ENCODE measurements around the gene ZFY.

Gene ZFY

DNA sequence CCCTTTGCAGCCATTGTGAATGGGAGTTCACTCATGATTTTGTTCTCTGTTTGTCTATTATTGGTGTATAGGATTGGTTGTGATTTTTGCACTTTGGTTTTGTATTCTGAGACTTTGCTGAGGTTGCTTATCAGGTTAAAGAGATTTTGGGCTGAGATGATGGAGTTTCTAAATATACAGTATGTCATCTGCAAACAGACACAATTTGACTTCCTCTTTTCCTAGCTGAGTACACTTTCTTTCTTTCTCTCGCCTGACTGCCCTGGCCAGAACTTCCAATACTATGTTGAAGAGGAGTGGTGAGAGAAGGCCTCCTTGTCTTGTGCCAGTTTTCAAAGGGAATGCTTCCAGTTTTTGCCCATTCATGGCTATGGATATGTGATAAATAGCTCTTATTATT, 81.4 kb downstream of the ZFY start:
- no peak overlapping the region for H3K4me3 ChIP-seq (ENCODE audit: low read length)
- no peak for DNase-seq (ENCODE audit: low read depth)
- TF ChIP-seq, protein P1, sequence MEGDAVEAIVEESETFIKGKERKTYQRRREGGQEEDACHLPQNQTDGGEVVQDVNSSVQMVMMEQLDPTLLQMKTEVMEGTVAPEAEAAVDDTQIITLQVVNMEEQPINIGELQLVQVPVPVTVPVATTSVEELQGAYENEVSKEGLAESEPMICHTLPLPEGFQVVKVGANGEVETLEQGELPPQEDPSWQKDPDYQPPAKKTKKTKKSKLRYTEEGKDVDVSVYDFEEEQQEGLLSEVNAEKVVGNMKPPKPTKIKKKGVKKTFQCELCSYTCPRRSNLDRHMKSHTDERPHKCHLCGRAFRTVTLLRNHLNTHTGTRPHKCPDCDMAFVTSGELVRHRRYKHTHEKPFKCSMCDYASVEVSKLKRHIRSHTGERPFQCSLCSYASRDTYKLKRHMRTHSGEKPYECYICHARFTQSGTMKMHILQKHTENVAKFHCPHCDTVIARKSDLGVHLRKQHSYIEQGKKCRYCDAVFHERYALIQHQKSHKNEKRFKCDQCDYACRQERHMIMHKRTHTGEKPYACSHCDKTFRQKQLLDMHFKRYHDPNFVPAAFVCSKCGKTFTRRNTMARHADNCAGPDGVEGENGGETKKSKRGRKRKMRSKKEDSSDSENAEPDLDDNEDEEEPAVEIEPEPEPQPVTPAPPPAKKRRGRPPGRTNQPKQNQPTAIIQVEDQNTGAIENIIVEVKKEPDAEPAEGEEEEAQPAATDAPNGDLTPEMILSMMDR (conservative IDR thresholded peaks at IDR 0.05; ENCODE audit: low read depth, low read length) = no peak

DNA sequence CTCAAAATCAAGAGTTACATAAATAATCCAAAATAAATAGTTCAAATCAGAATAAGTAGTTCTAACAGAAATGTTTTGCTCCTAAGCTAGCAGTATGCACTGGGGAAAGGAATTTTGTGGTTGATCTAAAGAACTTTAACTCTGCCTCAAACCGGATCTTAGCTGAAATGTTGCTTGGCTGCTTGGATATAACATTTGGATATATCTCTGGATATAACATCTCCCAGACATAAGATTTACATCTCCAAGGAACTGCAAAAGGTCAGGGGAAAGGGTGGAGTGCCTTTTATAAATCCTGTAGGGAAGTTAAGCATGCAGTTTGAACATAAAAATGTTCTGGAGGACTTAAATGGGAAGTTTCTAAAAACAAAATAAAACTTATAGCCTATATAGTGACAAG, 83.4 kb downstream of the ZFY start:
- no peak for DNase-seq (ENCODE audit: low read depth)
- H3K4me3 ChIP-seq (ENCODE audit: low read length) = no peak overlapping the region
- TF ChIP-seq, protein P1 (conservative IDR thresholded peaks at IDR 0.05; ENCODE audit: low read depth, low read length) = no peak

DNA sequence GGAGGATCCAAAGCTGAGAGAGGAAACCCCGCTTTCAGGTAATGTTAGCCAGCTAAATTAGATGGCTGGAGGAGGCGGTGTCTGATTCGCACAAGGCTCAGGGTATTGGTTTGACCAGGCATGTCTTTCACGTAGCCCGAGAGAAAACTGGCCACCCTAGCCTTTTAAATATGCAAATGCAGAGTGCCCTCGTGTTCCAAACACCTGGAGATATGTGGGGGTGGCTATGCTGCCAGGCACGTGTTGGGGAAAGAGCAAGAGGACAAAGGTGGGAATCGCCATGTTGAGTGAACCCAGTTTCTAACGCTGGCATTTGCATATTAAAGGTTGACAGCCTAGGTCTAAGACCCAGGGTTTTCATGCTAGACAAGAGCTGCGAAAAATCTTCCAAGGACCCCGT, 84.4 kb downstream of the ZFY start:
- TF ChIP-seq, protein P1 (conservative IDR thresholded peaks at IDR 0.05; ENCODE audit: low read depth, low read length) = no peak
- DNase-seq (ENCODE audit: low read depth) = no peak
- H3K4me3 ChIP-seq (ENCODE audit: low read length) = no peak overlapping the region

DNA sequence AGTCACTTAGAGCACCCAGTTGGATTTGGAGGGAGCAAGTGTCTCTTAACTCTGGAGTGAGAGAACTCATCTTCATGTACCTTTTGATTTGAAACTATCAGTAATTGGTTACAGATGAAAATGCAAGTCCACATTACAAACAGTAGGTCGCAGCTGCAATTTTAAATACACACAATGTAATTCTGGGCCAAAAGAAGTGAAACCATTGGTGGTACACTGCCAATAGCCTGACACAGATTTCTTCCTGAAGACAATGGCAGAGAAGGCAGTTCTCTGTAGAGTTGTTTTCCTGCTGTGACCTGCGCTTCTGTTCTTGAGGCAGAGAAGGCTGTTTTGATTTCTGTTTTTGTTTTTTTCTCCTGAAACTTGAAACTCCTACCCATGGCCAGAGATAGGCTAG, 86.0 kb downstream of the ZFY start:
- DNase-seq (ENCODE audit: low read depth) = no peak
- no peak overlapping the region for H3K4me3 ChIP-seq (ENCODE audit: low read length)
- TF ChIP-seq, protein P1 (conservative IDR thresholded peaks at IDR 0.05; ENCODE audit: low read depth, low read length) = no peak

DNA sequence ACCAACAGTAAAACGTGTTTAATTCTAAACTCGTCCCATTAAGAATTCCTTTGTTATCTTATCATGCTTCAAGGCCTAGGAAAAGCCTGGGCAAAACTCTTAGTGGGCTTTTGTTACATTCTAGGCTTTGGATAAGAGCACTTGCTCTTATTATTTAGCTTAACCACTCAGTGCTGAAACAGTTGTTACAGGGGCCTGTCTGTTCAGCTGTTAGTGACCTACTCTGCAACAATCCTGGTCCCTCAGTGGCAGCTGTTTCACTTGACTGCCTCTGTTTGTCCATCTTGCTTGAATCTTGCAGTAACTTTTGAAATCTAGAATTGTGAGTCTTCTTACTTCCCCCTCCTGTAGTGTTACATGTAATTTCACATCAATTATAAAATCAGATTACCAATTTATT, 88.4 kb downstream of the ZFY start:
- DNase-seq (ENCODE audit: low read depth) = no peak

DNA sequence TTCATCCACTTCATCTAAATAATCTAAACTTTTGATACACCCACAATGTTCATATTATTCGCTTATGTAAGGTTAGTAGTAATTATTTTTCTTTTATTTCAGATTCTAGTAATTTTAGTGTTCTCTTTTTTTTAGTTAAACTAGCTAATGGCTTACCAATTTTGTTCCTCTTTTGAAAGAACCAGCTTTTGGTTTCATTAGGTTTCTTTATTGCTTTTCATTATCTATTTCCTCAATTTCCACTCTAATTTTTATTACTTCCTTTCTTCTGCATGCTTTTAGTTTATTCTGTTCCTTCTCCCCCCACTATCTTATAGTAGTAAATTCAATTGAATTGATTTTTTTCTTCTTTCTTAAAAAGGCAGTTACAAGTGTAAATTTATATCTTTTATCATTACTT, 90.2 kb downstream of the ZFY start:
- no peak for DNase-seq (ENCODE audit: low read depth)
- H3K4me3 ChIP-seq (ENCODE audit: low read length) = no peak overlapping the region
- TF ChIP-seq, protein P1 (conservative IDR thresholded peaks at IDR 0.05; ENCODE audit: low read depth, low read length) = no peak

More for the DNA sequence above, 88.4 kb downstream of the ZFY start:
- TF ChIP-seq, protein P1 (conservative IDR thresholded peaks at IDR 0.05; ENCODE audit: low read depth, low read length) = no peak
- no peak overlapping the region for H3K4me3 ChIP-seq (ENCODE audit: low read length)

All from retinal pigment epithelial cell (primary cell).